Umbilical cord (tissue), 2 donors: ENCODE results near the gene FCGR3B. TPM values are rescaled to one million over a fixed set of nuclear protein-coding genes. Genes with fewer than 3 reads are reported as not detected.
"Not testable (repeated sequence)": the region's sequence is repeated elsewhere in the genome, so short reads cannot be mapped to it uniquely, and the experiment has no call there.

Experiments
- DNase-seq: peaks from one replicate; pipeline ENCODE4 v3.0.0-alpha.2; 2015; ENCODE audit warnings: low spot score
- total RNA-seq: library from RNA; depleted of rRNA; stranded (reverse); fragments of >200 nt; gene quantifications from one replicate; pipeline ENCODE4 v1.2.3, GENCODE V29; 2014; ENCODE audit warnings: low replicate concordance; ENCODE audit not compliant: insufficient read depth

Gene FCGR3B
- total RNA-seq, 1 donor from 2014 or later = 5.5 TPM

DNA sequence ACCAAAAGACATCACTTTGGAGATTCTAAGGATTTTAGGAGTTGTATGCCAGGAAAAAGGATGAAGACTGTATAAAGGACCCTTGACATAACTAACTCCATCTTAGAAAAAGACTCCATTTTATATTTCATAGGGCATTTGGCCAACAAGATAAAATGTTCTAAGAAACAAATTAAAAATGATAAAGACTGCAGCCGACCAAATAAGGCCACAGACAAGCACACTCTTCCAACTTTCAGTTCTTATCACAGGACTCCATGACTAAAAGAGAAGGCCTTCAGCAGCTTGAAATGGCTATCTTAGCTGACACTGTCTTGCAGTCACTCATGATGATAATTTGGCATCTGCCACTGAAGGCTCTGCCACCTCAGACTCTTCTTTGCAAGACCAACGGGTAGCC lies 8.2 kb upstream of the FCGR3B start:
- DNase-seq = not testable (repeated sequence)

DNA sequence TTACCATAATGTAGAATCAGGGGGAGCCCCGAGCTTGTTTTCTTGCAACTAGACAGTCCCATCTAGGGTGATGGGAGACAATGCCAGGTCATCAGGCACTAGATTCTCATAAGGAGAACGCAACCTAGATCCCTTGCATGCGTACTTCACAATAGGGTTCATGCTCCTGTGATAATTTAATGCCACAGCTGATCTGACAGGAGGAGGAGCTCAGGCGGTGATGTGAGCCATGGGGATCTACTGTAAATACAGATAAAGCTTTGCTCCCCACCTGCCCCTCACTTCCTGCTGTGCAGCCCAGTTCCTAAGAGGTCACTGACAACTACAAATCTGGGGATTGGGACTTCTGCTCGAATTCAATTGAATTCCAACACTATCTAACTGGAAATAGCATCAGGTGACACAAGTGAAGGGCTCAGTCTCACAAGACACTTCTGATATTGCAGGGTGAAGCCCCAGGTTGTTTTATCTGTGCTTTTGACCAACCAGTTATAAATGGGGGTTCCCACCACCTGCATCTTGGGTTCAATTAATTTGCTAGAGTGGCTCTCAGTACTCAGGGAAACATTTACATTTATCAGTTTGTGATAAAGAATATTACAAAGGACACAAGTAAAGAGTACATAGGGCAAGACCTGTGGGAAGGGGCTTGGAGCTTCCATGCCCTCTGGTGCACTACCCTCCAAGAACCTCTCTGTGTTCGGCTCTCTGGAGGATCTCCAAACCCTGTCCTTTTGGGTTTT lies 7.4 kb upstream of the FCGR3B start:
- not testable (repeated sequence) for DNase-seq

GRCh38 chr1:161636976-161637375 lies 6.0 kb upstream of the FCGR3B start:
- DNase-seq = not testable (repeated sequence)

DNA sequence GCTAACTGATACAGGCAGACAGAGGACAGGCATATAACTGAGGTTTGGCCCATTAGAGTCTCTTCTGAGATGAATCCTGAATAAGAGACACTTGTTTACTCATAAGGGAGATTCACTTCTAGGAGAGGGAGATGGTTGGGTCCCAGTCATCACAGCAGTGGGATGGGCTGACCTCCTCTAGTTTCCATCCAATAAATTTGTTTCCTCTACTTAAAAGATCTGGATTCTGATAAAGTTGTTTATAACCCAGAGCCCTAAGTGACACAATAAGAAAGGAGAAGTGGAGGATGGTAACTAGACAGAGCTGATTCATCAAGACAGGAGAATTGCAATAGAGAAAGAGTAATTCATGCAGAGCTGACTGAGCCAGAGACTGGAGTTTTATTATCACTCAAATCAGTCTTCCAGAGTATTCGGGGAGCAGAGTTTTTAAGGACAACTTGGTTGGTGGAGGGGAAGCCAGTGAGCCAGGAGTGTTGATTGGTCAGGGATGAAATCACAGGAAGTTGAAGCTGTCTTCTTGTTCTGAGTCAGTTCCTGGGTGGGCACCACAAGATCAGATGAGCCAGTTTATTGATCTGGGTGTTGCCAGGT lies 5.3 kb upstream of the FCGR3B start:
- not testable (repeated sequence) for DNase-seq

GRCh38 chr1:161634993-161635392 lies 4.0 kb upstream of the FCGR3B start:
- not testable (repeated sequence) for DNase-seq

DNA sequence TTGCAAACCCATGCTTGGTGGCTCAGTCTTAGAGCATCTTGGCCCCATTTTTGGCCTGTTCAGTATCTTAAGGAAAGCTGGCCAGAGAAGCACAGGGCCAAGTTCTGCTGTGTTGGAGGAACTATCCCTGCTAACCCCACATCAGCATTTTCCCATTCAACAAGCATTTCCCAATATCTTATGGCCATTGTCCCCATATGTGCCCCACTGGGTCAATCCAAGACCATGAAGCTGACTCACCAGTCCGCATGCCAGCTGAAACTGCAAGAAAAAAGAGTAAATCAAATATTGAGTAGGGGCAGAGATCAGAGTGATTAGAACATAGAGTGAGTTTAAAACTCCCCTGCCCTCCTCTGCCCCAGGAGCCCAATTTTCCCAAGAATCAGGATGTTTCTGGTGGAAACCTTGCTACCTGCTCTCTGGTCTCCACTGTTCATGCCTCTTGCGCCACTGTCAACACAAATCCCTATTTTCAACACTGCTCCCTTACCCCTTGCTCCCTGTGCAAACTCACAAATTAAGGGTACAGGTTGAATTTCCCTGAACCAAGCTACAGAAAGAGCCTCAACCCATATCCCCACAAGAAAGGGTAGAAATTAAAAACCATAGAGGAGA lies 741 bp downstream of the FCGR3B start:
- not testable (repeated sequence) for DNase-seq

DNA sequence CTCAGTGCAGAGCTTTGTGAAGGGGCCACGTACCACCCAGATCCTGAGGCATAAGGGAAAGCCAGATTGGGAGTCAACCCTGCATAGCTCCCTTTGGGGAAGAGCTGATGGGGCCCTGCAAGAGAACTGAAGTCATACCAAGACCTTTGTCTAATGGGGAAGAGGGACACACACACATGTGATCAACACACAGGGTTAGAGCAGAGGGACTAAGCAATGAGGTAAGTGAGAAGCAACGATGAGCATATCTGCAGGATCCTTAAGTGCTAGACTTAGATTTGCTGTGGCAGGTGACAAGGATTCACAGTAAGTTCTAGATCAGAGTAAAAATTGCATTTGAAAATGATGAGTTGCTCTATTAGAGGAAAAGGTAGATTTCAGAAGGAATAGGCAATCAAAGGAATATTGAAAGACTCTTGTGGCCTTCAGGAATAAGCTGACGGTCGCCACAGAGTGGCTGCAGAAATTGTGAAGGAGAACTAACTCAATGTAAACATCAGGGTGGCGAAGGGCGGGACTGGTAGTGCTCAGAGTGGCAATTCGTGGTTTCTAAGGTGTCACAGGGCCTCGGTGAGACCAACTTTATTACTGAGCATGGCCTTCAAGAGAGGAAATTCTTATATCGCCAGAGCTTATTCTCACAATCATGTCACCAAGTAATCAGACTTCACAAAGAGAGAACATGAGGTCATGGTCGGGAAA lies 4.4 kb downstream of the FCGR3B start:
- DNase-seq = not testable (repeated sequence)

GRCh38 chr1:161624605-161625004 lies 6.4 kb downstream of the FCGR3B start:
- DNase-seq = not testable (repeated sequence)

DNA sequence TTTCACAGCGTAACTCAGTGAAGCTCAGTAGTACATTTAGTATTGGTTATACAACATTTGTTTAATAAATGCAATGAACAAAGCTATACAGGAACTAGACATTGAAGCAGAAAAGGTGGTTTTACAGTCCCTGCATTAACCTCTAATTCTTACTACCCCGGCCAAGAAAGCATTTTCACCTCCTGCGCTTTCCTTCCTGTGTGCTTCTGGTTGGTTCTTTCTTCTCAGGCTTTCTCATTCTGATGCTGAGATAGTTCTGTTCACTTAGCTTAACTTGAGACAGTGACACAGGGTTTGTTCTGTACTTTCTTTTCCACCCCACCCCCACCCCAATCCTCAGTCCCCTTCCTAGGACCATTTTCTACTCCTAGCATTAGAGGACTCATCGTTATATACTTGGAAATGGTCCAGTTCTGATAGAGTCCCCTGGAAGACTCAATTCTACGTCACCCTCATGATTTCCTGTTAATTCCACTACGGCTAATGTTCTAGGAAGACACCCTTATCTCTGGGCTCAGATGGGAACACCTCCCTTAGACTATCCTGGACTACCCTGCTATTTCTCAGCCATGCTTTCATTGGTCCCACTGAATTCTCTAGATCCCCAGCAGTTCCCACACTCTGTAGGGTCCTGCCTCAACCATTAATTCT lies 7.5 kb downstream of the FCGR3B start:
- DNase-seq = not testable (repeated sequence)

DNA sequence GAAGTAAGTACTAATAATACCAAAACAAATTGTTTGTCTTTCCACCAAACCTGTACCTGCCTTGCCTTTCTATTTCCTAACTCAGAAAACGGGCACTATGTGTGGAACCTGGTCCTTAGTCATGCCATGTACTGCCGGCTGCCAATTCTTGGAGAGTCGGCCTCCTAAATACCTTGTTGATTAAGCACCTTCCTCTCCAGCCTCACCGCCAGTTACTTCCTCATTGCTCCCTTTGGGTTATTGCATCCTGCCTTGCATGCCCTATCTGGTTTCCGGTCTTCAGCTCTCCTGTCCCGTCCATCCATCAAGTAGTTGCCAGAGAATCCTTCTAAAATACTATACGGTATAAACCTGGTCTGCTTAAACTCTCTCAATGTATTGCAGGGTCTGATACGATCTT lies 8.9 kb downstream of the FCGR3B start:
- not testable (repeated sequence) for DNase-seq

DNA sequence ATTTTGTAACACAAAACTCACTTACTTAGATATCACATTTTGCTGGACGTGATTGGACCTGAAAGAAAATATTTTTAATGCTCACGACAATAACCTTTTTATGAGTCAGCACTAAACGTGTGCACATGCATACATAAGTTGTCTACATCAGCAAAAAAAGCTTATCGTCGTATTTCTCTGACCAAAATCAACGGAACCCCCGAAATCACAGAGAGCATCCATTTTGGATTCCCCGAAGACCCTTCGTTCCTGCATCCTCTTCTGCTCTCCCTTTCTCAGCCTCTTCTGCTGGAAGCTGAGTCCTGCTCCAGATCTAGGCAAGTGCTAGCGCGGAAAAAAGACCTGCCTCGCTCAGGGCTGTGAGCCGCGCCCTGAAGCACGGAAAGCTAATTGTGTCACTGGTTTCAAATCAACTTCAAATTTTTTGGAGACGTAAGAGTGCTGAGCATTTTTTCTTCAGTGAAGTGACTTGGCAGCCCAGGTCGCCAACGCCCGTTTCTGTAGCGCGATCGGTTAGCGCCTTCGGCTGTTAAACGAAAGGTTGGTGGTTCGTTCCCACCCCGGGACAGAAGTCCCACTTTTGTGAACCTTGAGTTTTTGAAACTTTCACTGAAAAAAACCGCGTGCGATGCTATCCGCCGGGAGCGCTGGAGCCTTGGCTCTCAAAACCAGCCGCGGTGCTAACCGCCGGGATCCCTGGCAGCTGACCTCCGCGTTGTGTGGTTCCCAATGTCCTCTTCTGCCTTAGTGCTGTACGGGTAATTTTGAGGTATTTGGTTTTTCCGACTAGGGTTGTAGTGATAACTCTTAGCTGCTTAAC lies 9.6 kb downstream of the FCGR3B start:
- DNase-seq = peak; percentile 79

DNA sequence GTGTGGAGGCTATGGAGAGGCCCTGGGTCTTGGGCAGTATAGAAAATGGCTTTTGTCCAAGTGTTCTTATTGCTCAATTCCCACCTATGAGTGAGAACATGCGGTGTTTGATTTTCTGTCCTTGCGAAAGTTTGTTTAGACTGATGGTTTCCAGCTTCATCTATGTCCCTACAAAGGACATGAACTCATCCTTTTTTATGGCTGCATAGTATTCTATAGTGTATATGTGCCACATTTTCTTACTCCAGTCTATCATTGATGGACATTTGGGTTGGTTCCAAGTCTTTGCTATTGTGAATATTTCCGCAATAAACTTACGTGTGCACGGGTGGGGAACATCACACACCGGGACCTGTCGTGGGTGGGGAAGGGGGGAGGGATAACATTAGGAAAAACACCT lies 10.6 kb downstream of the FCGR3B start:
- DNase-seq = not testable (repeated sequence)

- DNase-seq = not testable (repeated sequence)
Measured at GRCh38 chr1:161618517-161618916, 12.5 kb downstream of the FCGR3B start.

DNA sequence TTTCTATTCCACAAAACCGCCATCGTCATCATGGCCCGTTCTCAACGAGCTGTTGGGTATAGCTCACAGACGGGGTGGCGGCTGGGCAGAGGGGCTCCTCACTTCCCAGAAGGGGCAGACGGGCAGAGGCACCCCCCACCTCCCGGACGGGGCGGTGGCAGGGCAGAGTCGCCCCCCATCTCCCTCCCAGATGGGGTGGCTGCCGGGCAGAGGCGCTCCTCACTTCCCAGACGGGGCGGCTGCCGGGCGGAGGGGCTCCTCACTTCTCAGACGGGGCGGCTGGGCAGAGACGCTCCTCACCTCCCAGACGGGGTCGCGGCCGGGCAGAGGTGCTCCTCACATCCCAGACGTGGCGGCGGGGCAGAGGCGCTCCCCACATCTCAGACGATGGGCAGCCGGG lies 14.6 kb downstream of the FCGR3B start:
- DNase-seq = not testable (repeated sequence)

DNA sequence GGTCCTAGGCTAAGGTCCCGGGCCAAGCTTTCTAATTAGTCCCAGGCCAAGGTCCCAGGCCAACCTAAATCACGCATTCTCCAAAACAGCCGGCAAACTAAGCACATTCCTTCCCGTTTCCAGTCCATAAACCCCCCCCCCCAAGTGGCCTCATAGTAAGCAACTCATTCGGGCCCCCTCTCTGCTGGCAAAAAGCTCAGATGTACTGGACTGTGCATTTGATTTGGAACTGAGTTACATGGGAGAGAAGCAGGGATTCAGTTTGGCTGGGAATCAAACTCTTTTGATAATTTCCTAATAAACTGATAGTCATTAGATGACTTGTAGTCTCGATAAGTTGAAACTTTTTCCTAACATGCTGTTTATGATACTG lies 17.8 kb downstream of the FCGR3B start:
- DNase-seq = peak; percentile 66

- peak; percentile 99 for DNase-seq
Measured at GRCh38 chr1:161612322-161613141, 18.4 kb downstream of the FCGR3B start.

- peak; percentile 71 for DNase-seq
Measured at GRCh38 chr1:161611866-161612321, 19.1 kb downstream of the FCGR3B start.

DNA sequence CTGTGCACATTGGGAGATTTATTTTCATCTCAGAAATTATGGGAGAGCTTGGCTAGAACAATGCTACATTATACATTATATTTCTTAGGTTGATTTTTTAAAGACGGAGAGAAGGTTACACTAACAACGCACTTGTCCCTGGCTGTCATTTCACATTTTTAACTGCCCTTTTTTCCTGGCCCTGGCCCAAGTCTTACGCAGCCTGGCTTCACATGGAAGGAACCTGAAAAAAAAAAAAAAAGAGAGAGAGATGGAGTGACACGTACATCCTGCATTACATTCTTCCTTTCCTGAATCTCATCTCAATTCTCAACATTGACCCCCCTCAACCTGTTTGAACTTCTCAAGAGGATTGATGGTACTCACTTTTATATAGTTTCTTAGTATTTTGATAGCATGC lies 20.8 kb downstream of the FCGR3B start:
- DNase-seq = not testable (repeated sequence)

DNA sequence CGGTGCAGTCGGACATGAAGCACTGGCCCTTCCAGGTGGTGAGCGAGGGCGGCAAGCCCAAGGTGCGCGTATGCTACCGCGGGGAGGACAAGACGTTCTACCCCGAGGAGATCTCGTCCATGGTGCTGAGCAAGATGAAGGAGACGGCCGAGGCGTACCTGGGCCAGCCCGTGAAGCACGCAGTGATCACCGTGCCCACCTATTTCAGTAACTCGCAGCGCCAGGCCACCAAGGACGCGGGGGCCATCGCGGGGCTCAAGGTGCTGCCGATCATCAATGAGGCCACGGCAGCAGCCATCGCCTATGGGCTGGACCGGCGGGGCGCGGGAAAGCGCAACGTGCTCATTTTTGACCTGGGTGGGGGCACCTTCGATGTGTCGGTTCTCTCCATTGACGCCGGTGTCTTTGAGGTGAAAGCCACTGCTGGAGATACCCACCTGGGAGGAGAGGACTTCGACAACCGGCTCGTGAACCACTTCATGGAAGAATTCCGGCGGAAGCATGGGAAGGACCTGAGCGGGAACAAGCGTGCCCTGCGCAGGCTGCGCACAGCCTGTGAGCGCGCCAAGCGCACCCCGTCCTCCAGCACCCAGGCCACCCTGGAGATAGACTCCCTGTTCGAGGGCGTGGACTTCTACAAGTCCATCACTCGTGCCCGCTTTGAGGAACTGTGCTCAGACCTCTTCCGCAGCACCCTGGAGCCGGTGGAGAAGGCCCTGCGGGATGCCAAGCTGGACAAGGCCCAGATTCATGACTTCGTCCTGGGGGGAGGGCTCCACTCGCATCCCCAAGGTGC lies 24.2 kb downstream of the FCGR3B start:
- not testable (repeated sequence) for DNase-seq
